IMR-90 (cell line): ENCODE measurements around the gene CLNK. TPM values are rescaled to one million over a fixed set of nuclear protein-coding genes. Genes with fewer than 3 reads are reported as not detected.

Experiments used
- ATAC-seq: fragments of 200-7000 bp; cut with Tn5 transposase; 2 replicates; pipeline ENCODE4 v1.9.1; 2020; ENCODE audit warnings: low read depth, mild to moderate bottlenecking, moderate library complexity
- BruUV-seq: library from RNA; stranded (reverse); fragments of 400-500 nt; replicated peaks from 2 replicates; lab custom pipeline; 2021; lab: Mats Ljungman, UMichigan
- CTCF ChIA-PET: fragments of 300-600 bp; formaldehyde crosslinking; extraction: SDS; loops from one replicate; lab custom pipeline; 2021; ENCODE audit warnings: antibody characterized with exemption; lab: Yijun Ruan, JAX
- POLR2A ChIA-PET: fragments of 300-600 bp; sonication (Branson Sonifier 250); formaldehyde crosslinking; loops from one replicate; lab custom pipeline; 2022; ENCODE audit warnings: antibody characterized with exemption; ENCODE audit not compliant: unreplicated experiment; lab: Charles Lee
- DNase-seq: peaks from one replicate; pipeline ENCODE4 v3.0.0; 2013
- H2AFZ ChIP-seq: replicated peaks from 2 replicates; pipeline ENCODE3; 2013; ENCODE audit warnings: low read length, mild to moderate bottlenecking; ENCODE audit not compliant: poor library complexity
- H2AK5ac ChIP-seq: 2 replicates; pipeline ENCODE4 v1.6.1; 2013; ENCODE audit warnings: low read depth, low read length, inconsistent platforms
- H2AK9ac ChIP-seq: replicated peaks from 2 replicates; pipeline ENCODE3; 2013; ENCODE audit warnings: mild to moderate bottlenecking, low read depth, low read length, moderate library complexity; ENCODE audit not compliant: poor library complexity
- H2BK120ac ChIP-seq: 2 replicates; pipeline ENCODE4 v1.6.1; 2013; ENCODE audit warnings: low read depth, low read length, inconsistent platforms
- H2BK15ac ChIP-seq: 3 replicates; pipeline ENCODE4 v1.6.1; 2013; ENCODE audit warnings: low read depth, low read length, inconsistent platforms
- H2BK20ac ChIP-seq: 2 replicates; pipeline ENCODE4 v1.6.1; 2013; ENCODE audit warnings: low read depth, mild to moderate bottlenecking, inconsistent platforms, low read length, moderate library complexity
- H2BK5ac ChIP-seq: 2 replicates; pipeline ENCODE4 v1.6.1; 2013; ENCODE audit warnings: mild to moderate bottlenecking, low read depth, low read length, inconsistent platforms; ENCODE audit not compliant: poor library complexity, severe bottlenecking
- H3K14ac ChIP-seq: replicated peaks from 2 replicates; pipeline ENCODE4 v1.6.1; 2013; ENCODE audit warnings: low read depth, low read length, inconsistent platforms
- H3K18ac ChIP-seq: 2 replicates; pipeline ENCODE4 v1.6.1; 2013; ENCODE audit warnings: low read depth, low read length, control low read depth
- H3K23ac ChIP-seq: 2 replicates; pipeline ENCODE4 v1.6.1; 2013; ENCODE audit warnings: low read depth, low read length, inconsistent platforms
- H3K27ac ChIP-seq: 2 replicates; pipeline ENCODE4 v1.5.1; 2013; ENCODE audit warnings: mild to moderate bottlenecking, control low read depth, low read length; ENCODE audit not compliant: insufficient read depth
- H3K27me3 ChIP-seq: 2 replicates; pipeline ENCODE4 v1.6.1; 2013; ENCODE audit warnings: low read length; ENCODE audit not compliant: control insufficient read depth, insufficient read depth
- H3K36me3 ChIP-seq: 2 replicates; pipeline ENCODE4 v1.6.1; 2013; ENCODE audit warnings: low read length, mixed read lengths; ENCODE audit not compliant: control insufficient read depth, insufficient read depth
- H3K4ac ChIP-seq: 2 replicates; pipeline ENCODE4 v1.6.1; 2013; ENCODE audit warnings: low read depth, low read length, inconsistent platforms
- H3K4me1 ChIP-seq: 2 replicates; pipeline ENCODE4 v1.6.1; 2013; ENCODE audit warnings: low read length, mixed read lengths; ENCODE audit not compliant: control insufficient read depth, insufficient read depth
- H3K4me2 ChIP-seq: 2 replicates; pipeline ENCODE4 v1.6.1; 2013; ENCODE audit warnings: low read depth, mild to moderate bottlenecking, control low read depth, low read length, moderate library complexity
- H3K4me3 ChIP-seq: 2 replicates; pipeline ENCODE4 v1.5.1; 2013; ENCODE audit warnings: low read depth, mild to moderate bottlenecking, control low read depth, low read length, moderate library complexity; ENCODE audit not compliant: insufficient read depth
- H3K56ac ChIP-seq: 2 replicates; pipeline ENCODE4 v1.6.1; 2013; ENCODE audit warnings: low read length, inconsistent platforms; ENCODE audit not compliant: insufficient read depth; ENCODE audit errors: extremely low read depth
- H3K79me1 ChIP-seq, 2 experiments: 2 replicates each; pipeline ENCODE4 v1.6.1; 2013; ENCODE audit warnings: low read length in 2 of 2, inconsistent platforms in 1 of 2, low read depth in 1 of 2
- H3K9ac ChIP-seq: 2 replicates; pipeline ENCODE4 v1.6.1; 2013; ENCODE audit warnings: low read depth, low read length, control low read depth
- H3K9me1 ChIP-seq: 2 replicates; pipeline ENCODE4 v1.6.1; 2013; ENCODE audit warnings: low read length, inconsistent platforms; ENCODE audit not compliant: insufficient read depth
- H3K9me3 ChIP-seq: 2 replicates; pipeline ENCODE4 v1.6.1; 2013; ENCODE audit warnings: low read length; ENCODE audit not compliant: control insufficient read depth, insufficient read depth
- H4K20me1 ChIP-seq: 2 replicates; pipeline ENCODE4 v1.6.1; 2013; ENCODE audit warnings: low read length, inconsistent platforms; ENCODE audit not compliant: insufficient read depth
- H4K5ac ChIP-seq: 2 replicates; pipeline ENCODE4 v1.6.1; 2013; ENCODE audit warnings: mild to moderate bottlenecking, low read depth, low read length, control low read depth
- H4K8ac ChIP-seq, 2 experiments: 2 replicates each; pipeline ENCODE4 v1.6.1; 2013; ENCODE audit warnings: low read depth in 2 of 2, low read length in 2 of 2, control low read depth in 1 of 2, inconsistent platforms in 1 of 2
- H4K91ac ChIP-seq: 2 replicates; pipeline ENCODE4 v1.6.1; 2013; ENCODE audit warnings: low read depth, low read length, inconsistent platforms; ENCODE audit not compliant: insufficient read depth
- BHLHE40 ChIP-seq: fragments of 150-350 bp; IDR thresholded peaks from 2 replicates; pipeline ENCODE4 v1.6.1; 2016; ENCODE audit warnings: mild to moderate bottlenecking, low read depth, low read length
- CEBPB ChIP-seq: IDR thresholded peaks from 2 replicates; pipeline ENCODE4 v1.6.1; 2012; ENCODE audit warnings: low read depth, low read length, improper control_type of control experiment
- CHD1 ChIP-seq: IDR thresholded peaks from 2 replicates; pipeline ENCODE4 v1.6.1; 2012; ENCODE audit warnings: low read depth, low read length, improper control_type of control experiment
- CTCF ChIP-seq: conservative IDR thresholded peaks from 2 replicates; pipeline ENCODE4 v1.5.1; 2012; ENCODE audit warnings: mild to moderate bottlenecking, low read depth, low read length, improper control_type of control experiment
- FOS ChIP-seq: fragments of 150-350 bp; IDR thresholded peaks from 2 replicates; pipeline ENCODE4 v1.6.1; 2016; ENCODE audit warnings: low read depth, low read length
- MAFK ChIP-seq: IDR thresholded peaks from 2 replicates; pipeline ENCODE4 v1.6.1; 2012; ENCODE audit warnings: low read depth, low read length, improper control_type of control experiment
- MAZ ChIP-seq: IDR thresholded peaks from 2 replicates; pipeline ENCODE4 v1.6.1; 2012; ENCODE audit warnings: low read depth, mild to moderate bottlenecking, low read length, improper control_type of control experiment, moderate library complexity, borderline replicate concordance
- MXI1 ChIP-seq: IDR thresholded peaks from 2 replicates; pipeline ENCODE4 v1.6.1; 2012; ENCODE audit warnings: low read depth, mild to moderate bottlenecking, low read length, moderate library complexity, borderline replicate concordance
- NFE2L2 ChIP-seq: fragments of 150-350 bp; IDR thresholded peaks from 2 replicates; pipeline ENCODE4 v1.6.1; 2016; ENCODE audit warnings: low read depth, mild to moderate bottlenecking, low read length
- POLR2A ChIP-seq: IDR thresholded peaks from 2 replicates; pipeline ENCODE4 v1.6.1; 2012; ENCODE audit warnings: mild to moderate bottlenecking, low read depth, low read length
- RAD21 ChIP-seq: IDR thresholded peaks from 2 replicates; pipeline ENCODE4 v1.6.1; 2012; ENCODE audit warnings: low read length, improper control_type of control experiment
- RCOR1 ChIP-seq: IDR thresholded peaks from 2 replicates; pipeline ENCODE4 v1.6.1; 2012; ENCODE audit warnings: mild to moderate bottlenecking, low read length, improper control_type of control experiment; ENCODE audit not compliant: insufficient replicate concordance
- RFX5 ChIP-seq: IDR thresholded peaks from 2 replicates; pipeline ENCODE4 v1.8.0; 2012; ENCODE audit warnings: low read depth, mild to moderate bottlenecking, low read length, moderate library complexity
- SMC3 ChIP-seq: fragments of 150-350 bp; IDR thresholded peaks from 2 replicates; pipeline ENCODE4 v1.6.1; 2016; ENCODE audit warnings: low read depth, mild to moderate bottlenecking, antibody characterized with exemption, low read length, moderate library complexity
- USF2 ChIP-seq: fragments of 150-350 bp; IDR thresholded peaks from 2 replicates; pipeline ENCODE4 v1.6.1; 2017; ENCODE audit warnings: mild to moderate bottlenecking, antibody characterized with exemption, low read length, low read depth
- WGBS, 2 experiments: methylation state at CpG; one replicate each; pipeline versions ENCODE4 v1.1.5 to v1.1.7; 2013; ENCODE audit warnings: missing lambda C conversion rate in 2 of 2; ENCODE audit not compliant: insufficient read length in 1 of 2; ENCODE audit errors: extremely low coverage in 2 of 2; 5-methylcytosine and 5-hydroxymethylcytosine counted together
- dilution Hi-C: fragments of 300-500 bp; cut with HindIII; formaldehyde crosslinking; loops from one replicate; pipeline ENCODE4 v1.14.3; 2018; ENCODE audit warnings: low sequenced_read_pairs; ENCODE audit not compliant: unreplicated experiment
- in situ Hi-C: fragments of 300-500 bp; cut with MboI; formaldehyde crosslinking; loops from 3 replicates; pipeline ENCODE4 v1.14.3; 2019; ENCODE audit warnings: low sequenced_read_pairs, inconsistent platforms, mixed read lengths
- intact Hi-C: fragments of 100-400 bp; cut with micrococcal nuclease; formaldehyde crosslinking; loops from 2 replicates; pipeline ENCODE4 v1.10.0; 2022
- polyA plus RNA-seq, 3 experiments: library from polyadenylated mRNA; depleted of rRNA; stranded (reverse); fragments of >200 nt; gene quantifications; 2 replicates each; pipeline ENCODE4 v1.2.3, GENCODE V29; 2012; ENCODE audit warnings: low replicate concordance in 1 of 3
- total RNA-seq: library from RNA; depleted of rRNA; stranded (reverse); fragments of >200 nt; gene quantifications from 2 replicates; pipeline ENCODE4 v1.2.3, GENCODE V29; 2012
- TF ChIP-seq, protein P1 (sequence below): fragments of 150-350 bp; IDR thresholded peaks from 2 replicates; pipeline ENCODE4 v1.6.1; 2016; ENCODE audit warnings: low read depth, mild to moderate bottlenecking, low read length, moderate library complexity, borderline replicate concordance

Gene CLNK
- total and polyA plus RNA-seq, 2 of the 4 experiments (the other 2 are of a cell fraction), result not detected

GRCh38 chr4:10534820-10535219, 149.7 kb downstream of the CLNK start:
- Histone ChIP-seq H3K9me3 (no peaks in the 10 kb centered on the region), H2BK120ac (no peak overlapping the region), H3K9me1 (no peaks in the 10 kb centered on the region), H2AK5ac (no peak overlapping the region), H3K4ac (no peak overlapping the region), H2AFZ (no peak overlapping the region), H3K27me3 (peaks cover 5% of the 10 kb centered on the region; the same call in 1 of the 2 replicates), H3K4me3 (no peak overlapping the region), H3K9ac (no peak overlapping the region), H3K18ac (no peak overlapping the region), H2BK20ac (no peak overlapping the region), H4K8ac (no peak overlapping the region), H2AK9ac (no peak overlapping the region), H4K5ac (no peak overlapping the region), H4K91ac (no peak overlapping the region), H3K23ac (no peak overlapping the region), H2BK15ac (no peak overlapping the region), H4K20me1 (no peaks in the 10 kb centered on the region), H3K4me1 (no peaks in the 10 kb centered on the region), H3K36me3 (no peaks in the 10 kb centered on the region), H3K79me1 (no peaks in the 10 kb centered on the region), H3K14ac (no peak overlapping the region), H3K4me2 (no peak overlapping the region), H3K27ac (no peak overlapping the region), H3K56ac (no peak overlapping the region), H2BK5ac (no peak overlapping the region)
- POLR2A ChIA-PET, result no interaction called here
- ATAC-seq (no peak), DNase-seq (no peak)
- TF ChIP-seq FOS (no peak), MXI1 (no peak), CEBPB (no peak), USF2 (no peak), MAZ (no peak), BHLHE40 (no peak), SMC3 (no peak), CHD1 (no peak), NFE2L2 (no peak), RAD21 (no peak), RFX5 (no peak), POLR2A (no peak), CTCF (no peak), RCOR1 (no peak), MAFK (no peak)
- TF ChIP-seq, protein P1, sequence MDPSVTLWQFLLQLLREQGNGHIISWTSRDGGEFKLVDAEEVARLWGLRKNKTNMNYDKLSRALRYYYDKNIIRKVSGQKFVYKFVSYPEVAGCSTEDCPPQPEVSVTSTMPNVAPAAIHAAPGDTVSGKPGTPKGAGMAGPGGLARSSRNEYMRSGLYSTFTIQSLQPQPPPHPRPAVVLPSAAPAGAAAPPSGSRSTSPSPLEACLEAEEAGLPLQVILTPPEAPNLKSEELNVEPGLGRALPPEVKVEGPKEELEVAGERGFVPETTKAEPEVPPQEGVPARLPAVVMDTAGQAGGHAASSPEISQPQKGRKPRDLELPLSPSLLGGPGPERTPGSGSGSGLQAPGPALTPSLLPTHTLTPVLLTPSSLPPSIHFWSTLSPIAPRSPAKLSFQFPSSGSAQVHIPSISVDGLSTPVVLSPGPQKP, result no peak
- CTCF ChIA-PET, result interaction anchor here (0.5 kb wide), 1 partner anchor 1967 kb away, joined by 3 read pairs; no protein-coding TSS in a partner anchor
- intact Hi-C loops (no loop called here), in situ Hi-C loops (no loop called here), dilution Hi-C loops (no loop called here)
- BruUV-seq, result no TSS peak
- WGBS, 2 experiments, result no CpG with 5 or more reads among the region's 6 CpGs
